HEK293 (cell line): ENCODE data around the gene PEG3.
"Not testable (repeated sequence)": the region's sequence is repeated elsewhere in the genome, so short reads cannot be mapped to it uniquely, and the experiment has no call there.

Source experiments
- CTCF ChIA-PET: fragments of 350-600 bp; formaldehyde crosslinking; extraction: SDS; loops from one replicate; lab custom pipeline; 2021; ENCODE audit warnings: antibody characterized with exemption; lab: Yijun Ruan, JAX
- POLR2A ChIA-PET: fragments of 300-600 bp; formaldehyde crosslinking; extraction: SDS; loops from one replicate; lab custom pipeline; 2020; ENCODE audit warnings: antibody characterized with exemption, inconsistent platforms; lab: Yijun Ruan, JAX
- H3K27ac ChIP-seq: fragments of 200-500 bp; sonication (Bioruptor generic); 2 replicates; pipeline ENCODE4 v1.5.1; 2014; ENCODE audit warnings: low read depth, low read length, control low read depth, inconsistent platforms; ENCODE audit errors: extremely low read depth
- H3K36me3 ChIP-seq, 2 experiments: fragments of 200-500 bp in 1 of 2; sonication (Bioruptor generic) in 1 of 2; 1 replicate in 1 of 2; 2 replicates in 1 of 2; pipeline ENCODE4 v1.5.1; 2014 to 2017; ENCODE audit warnings: inconsistent platforms in 2 of 2, low read length in 2 of 2; ENCODE audit not compliant: control insufficient read depth in 2 of 2, insufficient read depth in 1 of 2
- H3K4me1 ChIP-seq: fragments of 200-500 bp; sonication (Bioruptor generic); 2 replicates; pipeline ENCODE4 v1.5.1; 2014; ENCODE audit warnings: mild to moderate bottlenecking, low read length, inconsistent platforms; ENCODE audit not compliant: control insufficient read depth, insufficient read depth
- H3K4me3 ChIP-seq: 2 replicates; pipeline ENCODE4 v1.5.1; 2011; ENCODE audit warnings: low read depth, mild to moderate bottlenecking, control low read depth, low read length, moderate library complexity
- H3K9me3 ChIP-seq: fragments of 200-500 bp; sonication (Bioruptor generic); 2 replicates; pipeline ENCODE4 v1.5.1; 2014; ENCODE audit warnings: low read depth, low read length, inconsistent platforms; ENCODE audit not compliant: control insufficient read depth, insufficient read depth
- IKZF3 ChIP-seq: fragments of 450-650 bp; IDR thresholded peaks from 2 replicates; pipeline ENCODE4 v1.5.0; 2018; ENCODE audit warnings: missing biosample characterization, mild to moderate bottlenecking, missing genetic modification characterization, moderate library complexity
- PATZ1 ChIP-seq: fragments of 450-650 bp; formaldehyde crosslinking; IDR thresholded peaks from 2 replicates; pipeline ENCODE4 v1.5.1; 2016; ENCODE audit warnings: missing biosample characterization, missing genetic modification characterization
- SCRT1 ChIP-seq: fragments of 450-650 bp; formaldehyde crosslinking; IDR thresholded peaks from 2 replicates; pipeline ENCODE4 v1.5.1; 2016; ENCODE audit warnings: missing biosample characterization, missing genetic modification characterization, borderline replicate concordance
- SCRT2 ChIP-seq: fragments of 450-650 bp; formaldehyde crosslinking; IDR thresholded peaks from 2 replicates; pipeline ENCODE4 v1.5.1; 2016; ENCODE audit warnings: missing biosample characterization, missing genetic modification characterization
- ZBTB21 ChIP-seq: fragments of 450-650 bp; formaldehyde crosslinking; IDR thresholded peaks from 2 replicates; pipeline ENCODE4 v1.5.1; 2017; ENCODE audit warnings: missing biosample characterization, missing genetic modification characterization
- ZBTB44 ChIP-seq: fragments of 450-650 bp; IDR thresholded peaks from 2 replicates; pipeline ENCODE4 v1.5.1; 2018; ENCODE audit warnings: missing biosample characterization, mild to moderate bottlenecking, missing genetic modification characterization
- ZFP69B ChIP-seq: fragments of 450-650 bp; formaldehyde crosslinking; IDR thresholded peaks from 2 replicates; pipeline ENCODE4 v1.5.1; 2016; ENCODE audit warnings: missing biosample characterization, missing genetic modification characterization
- ZNF133 ChIP-seq: fragments of 450-650 bp; formaldehyde crosslinking; IDR thresholded peaks from 2 replicates; pipeline ENCODE4 v1.5.1; 2016; ENCODE audit warnings: missing biosample characterization, missing genetic modification characterization
- ZNF184 ChIP-seq: fragments of 450-650 bp; IDR thresholded peaks from 2 replicates; pipeline ENCODE4 v1.5.1; 2018; ENCODE audit warnings: missing biosample characterization, mild to moderate bottlenecking, missing genetic modification characterization
- ZNF202 ChIP-seq: fragments of 450-650 bp; formaldehyde crosslinking; IDR thresholded peaks from 2 replicates; pipeline ENCODE4 v1.5.1; 2016; ENCODE audit warnings: missing biosample characterization, missing genetic modification characterization, borderline replicate concordance
- ZNF211 ChIP-seq: fragments of 450-650 bp; formaldehyde crosslinking; IDR thresholded peaks from 2 replicates; pipeline ENCODE4 v1.5.1; 2016; ENCODE audit warnings: low read depth, missing biosample characterization, missing genetic modification characterization
- ZNF24 ChIP-seq: fragments of 450-650 bp; formaldehyde crosslinking; IDR thresholded peaks from 2 replicates; pipeline ENCODE4 v1.5.1; 2016; ENCODE audit warnings: missing biosample characterization, missing genetic modification characterization
- ZNF292 ChIP-seq: fragments of 450-650 bp; formaldehyde crosslinking; IDR thresholded peaks from 2 replicates; pipeline ENCODE4 v1.5.1; 2016; ENCODE audit warnings: low read depth, missing biosample characterization, missing genetic modification characterization, borderline replicate concordance
- ZNF302 ChIP-seq: fragments of 450-650 bp; formaldehyde crosslinking; IDR thresholded peaks from 2 replicates; pipeline ENCODE4 v1.5.1; 2016; ENCODE audit warnings: missing biosample characterization, missing genetic modification characterization, low read depth
- ZNF311 ChIP-seq: fragments of 450-650 bp; formaldehyde crosslinking; IDR thresholded peaks from 2 replicates; pipeline ENCODE4 v1.5.1; 2017; ENCODE audit warnings: missing biosample characterization, missing genetic modification characterization, borderline replicate concordance
- ZNF354C ChIP-seq: fragments of 450-650 bp; formaldehyde crosslinking; IDR thresholded peaks from 2 replicates; pipeline ENCODE4 v1.5.1; 2016; ENCODE audit warnings: missing biosample characterization, missing genetic modification characterization, low read depth, borderline replicate concordance
- ZNF624 ChIP-seq: fragments of 450-650 bp; formaldehyde crosslinking; IDR thresholded peaks from 2 replicates; pipeline ENCODE4 v1.5.1; 2017; ENCODE audit warnings: missing biosample characterization, missing genetic modification characterization
- ZNF792 ChIP-seq: fragments of 450-650 bp; formaldehyde crosslinking; IDR thresholded peaks from 2 replicates; pipeline ENCODE4 v1.5.1; 2016; ENCODE audit warnings: missing biosample characterization, missing genetic modification characterization
- ZSCAN5A ChIP-seq: fragments of 450-650 bp; formaldehyde crosslinking; IDR thresholded peaks from 2 replicates; pipeline ENCODE4 v1.5.1; 2016; ENCODE audit warnings: missing biosample characterization, missing genetic modification characterization
- ZXDB ChIP-seq: fragments of 450-650 bp; formaldehyde crosslinking; IDR thresholded peaks from 2 replicates; pipeline ENCODE4 v1.5.1; 2016; ENCODE audit warnings: missing biosample characterization, missing genetic modification characterization

PEG3 gene

DNA sequence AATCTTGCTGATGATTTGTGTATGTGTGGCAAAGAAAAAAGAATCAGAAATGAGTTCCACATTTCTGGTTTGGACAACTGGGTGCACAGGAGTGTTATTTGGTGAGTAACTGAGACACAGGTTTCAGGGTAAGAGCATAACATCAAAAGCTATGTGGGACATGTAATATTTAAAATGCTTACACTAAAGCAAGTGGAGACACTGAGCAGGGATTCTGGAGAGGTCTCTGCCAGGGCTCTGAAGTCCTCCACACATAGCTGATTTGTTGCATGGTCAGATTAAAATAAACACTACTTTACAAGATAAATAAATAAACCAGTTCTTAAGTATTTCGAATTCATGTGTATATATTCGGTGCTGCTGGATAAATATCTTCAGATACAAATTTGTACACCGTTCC lies 16.3 kb upstream of the PEG3 start:
- Histone ChIP-seq H3K4me3 (no peak overlapping the region), H3K36me3 (no peaks in the 10 kb centered on the region), H3K27ac (no peak overlapping the region), H3K4me1 (no peaks in the 10 kb centered on the region), H3K9me3 (peaks cover 2% of the 10 kb centered on the region; the same call in 1 of the 2 replicates)
- TF ChIP-seq ZNF292 (tag by site-specific recombination) (no peak), ZNF133 (tag by site-specific recombination) (no peak), IKZF3 (tag by site-specific recombination) (no peak), ZNF624 (tag by site-specific recombination) (no peak), ZNF302 (no peak), ZNF24 (tag by site-specific recombination) (no peak), ZNF311 (tag by site-specific recombination) (no peak), ZFP69B (tag by site-specific recombination) (no peak), ZBTB21 (no peak), SCRT1 (no peak), ZNF211 (tag by site-specific recombination) (no peak), ZNF354C (tag by site-specific recombination) (no peak), ZSCAN5A (tag by site-specific recombination) (no peak), PATZ1 (no peak), ZXDB (tag by site-specific recombination) (no peak), SCRT2 (tag by site-specific recombination) (no peak), ZNF792 (tag by site-specific recombination) (no peak), ZBTB44 (tag by site-specific recombination) (no peak), ZNF202 (no peak), ZNF184 (tag by site-specific recombination) (no peak)
- CTCF ChIA-PET, result no interaction called here
- POLR2A ChIA-PET, result no interaction called here

GRCh38 chr19:56852361-56852760 lies 11.8 kb upstream of the PEG3 start:
- CTCF ChIA-PET, H3K9me3 ChIP-seq, H3K27ac ChIP-seq, H3K4me1 ChIP-seq, POLR2A ChIA-PET, H3K4me3 ChIP-seq, H3K36me3 ChIP-seq: not testable (repeated sequence)
